ENCODE results near the gene ZNF629.

GRCh38 chr16:30747799-30748633 is 39.0 kb downstream of the ZNF629 start, which contains the start of gene PHKG2:
- TF ChIP-seq CTCF (IDR thresholded peaks at IDR 0.05 in 8 of 11, conservative IDR thresholded peaks at IDR 0.05 in 3 of 11) (peak in 4 of 11 experiments; percentile 24 to 44 (median 37)), POLR2A (IDR thresholded peaks at IDR 0.05) (no peak), POLR2AphosphoS5 (IDR thresholded peaks at IDR 0.05) (peak; percentile 88 to 94 (median 89))
